CD4-positive, alpha-beta T cell treated with Interleukin-17A for 4 hours (primary cell): Measurements from ENCODE around the gene MAL.

Source experiments
- DNase-seq: peaks from one replicate; pipeline ENCODE4 v3.0.0-alpha.2; 2020; ENCODE audit warnings: mixed read lengths

MAL gene

GRCh38 chr2:95050385-95051300 is 25.1 kb downstream of the MAL start:
- no peak for DNase-seq

- no peak for DNase-seq
Observed at GRCh38 chr2:95051626-95052025, 26.1 kb downstream of the MAL start.

GRCh38 chr2:95052307-95052706 is 26.8 kb downstream of the MAL start:
- DNase-seq = no peak

- DNase-seq = peak; percentile 37
Observed at GRCh38 chr2:95052804-95053479, 27.4 kb downstream of the MAL start.

- DNase-seq = peak; percentile 29
Observed at GRCh38 chr2:95053543-95053942, 28.0 kb downstream of the MAL start.

GRCh38 chr2:95054016-95054415 is 28.5 kb downstream of the MAL start:
- DNase-seq = no peak

- DNase-seq = no peak
Observed at GRCh38 chr2:95055262-95055661, 29.8 kb downstream of the MAL start.

- no peak for DNase-seq
Observed at GRCh38 chr2:95056044-95056443, 30.5 kb downstream of the MAL start.

GRCh38 chr2:95056461-95057459 is 31.3 kb downstream of the MAL start:
- peak; percentile 1 for DNase-seq

- DNase-seq = no peak
Observed at GRCh38 chr2:95057535-95058370, 32.2 kb downstream of the MAL start.

- no peak for DNase-seq
Observed at GRCh38 chr2:95058466-95058988, 33.0 kb downstream of the MAL start.

- DNase-seq = no peak
Observed at GRCh38 chr2:95058989-95059641, 33.6 kb downstream of the MAL start.

GRCh38 chr2:95059656-95060370 is 34.3 kb downstream of the MAL start:
- no peak for DNase-seq

GRCh38 chr2:95060446-95061118 is 35.1 kb downstream of the MAL start:
- DNase-seq = no peak

GRCh38 chr2:95061119-95061512 is 35.6 kb downstream of the MAL start:
- DNase-seq = no peak

GRCh38 chr2:95061601-95062183 is 36.2 kb downstream of the MAL start:
- peak; percentile 59 for DNase-seq

- DNase-seq = peak; percentile 41
Observed at GRCh38 chr2:95062242-95063085, 37.0 kb downstream of the MAL start.
